ENCODE results near the gene ANO2. TPM values are rescaled to one million over a fixed set of nuclear protein-coding genes. Genes with fewer than 3 reads are reported as not detected.
A peak's percentile ranks its signal among the peaks of the same experiment; 100 is the strongest.

The ANO2 gene
- total and polyA plus RNA-seq, 4 experiments from 2014 or later: not detected

DNA sequence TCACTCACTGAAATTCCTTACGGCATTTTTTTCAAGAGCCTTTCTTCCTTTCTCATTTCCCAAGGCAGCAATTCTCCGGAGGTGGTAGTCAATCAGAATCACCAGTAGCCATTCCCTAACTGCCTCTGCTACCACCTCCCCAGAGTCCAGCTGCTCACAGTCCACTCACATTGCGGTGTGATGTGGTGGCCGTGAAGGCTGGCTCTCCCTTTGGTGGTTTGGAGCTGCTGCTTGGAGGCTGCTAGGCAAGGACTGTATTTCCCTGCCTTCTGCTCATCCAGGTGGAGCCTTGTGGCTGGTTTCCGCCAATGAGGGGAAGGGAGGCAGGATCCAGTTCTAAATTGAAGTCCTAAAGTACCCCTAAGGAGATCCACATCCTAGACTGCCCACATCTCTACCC is 222.0 kb downstream of the ANO2 start:
- Histone ChIP-seq H3K27ac (ENCODE audit: low read depth, low read length) (no peak overlapping the region), H3K9me3 (ENCODE audit: control insufficient read depth in 1 of 2, low read length in 2 of 2) (no peaks in the 10 kb centered on the region), H3K36me3 (ENCODE audit: insufficient read depth, low read length) (no peaks in the 10 kb centered on the region), H3K27me3 (ENCODE audit: insufficient read depth, low read length) (no peaks in the 10 kb centered on the region), H3K4me1 (ENCODE audit: insufficient read depth, low read length) (no peaks in the 10 kb centered on the region), H3K4me3 (ENCODE audit: low read length in 2 of 2) (no peak overlapping the region)
- H3K9me3 Mint-ChIP-seq: peaks cover 0 to 5% (median 0%) of the 10 kb centered on the region in 8 donors
- POLR2A ChIA-PET (ENCODE audit: partially characterized antibody): no interaction called here
- CTCF ChIA-PET (ENCODE audit: partially characterized antibody): interaction anchor here (0.7 kb wide), 1 partner anchor 13 kb away, joined by 3 read pairs; no protein-coding TSS in a partner anchor
- H3K27ac Mint-ChIP-seq: no peak overlapping the region
- no peak overlapping the region for H3K4me3 Mint-ChIP-seq
- intact Hi-C loops (cut with micrococcal nuclease): no loop called here
- H3K4me1 Mint-ChIP-seq: no peaks in the 10 kb centered on the region
- DNase-seq: no peak
- H3K27me3 Mint-ChIP-seq: peaks cover 10 to 16% of the 10 kb centered on the region in 2 donors
- no peaks in the 10 kb centered on the region for H3K36me3 Mint-ChIP-seq

DNA sequence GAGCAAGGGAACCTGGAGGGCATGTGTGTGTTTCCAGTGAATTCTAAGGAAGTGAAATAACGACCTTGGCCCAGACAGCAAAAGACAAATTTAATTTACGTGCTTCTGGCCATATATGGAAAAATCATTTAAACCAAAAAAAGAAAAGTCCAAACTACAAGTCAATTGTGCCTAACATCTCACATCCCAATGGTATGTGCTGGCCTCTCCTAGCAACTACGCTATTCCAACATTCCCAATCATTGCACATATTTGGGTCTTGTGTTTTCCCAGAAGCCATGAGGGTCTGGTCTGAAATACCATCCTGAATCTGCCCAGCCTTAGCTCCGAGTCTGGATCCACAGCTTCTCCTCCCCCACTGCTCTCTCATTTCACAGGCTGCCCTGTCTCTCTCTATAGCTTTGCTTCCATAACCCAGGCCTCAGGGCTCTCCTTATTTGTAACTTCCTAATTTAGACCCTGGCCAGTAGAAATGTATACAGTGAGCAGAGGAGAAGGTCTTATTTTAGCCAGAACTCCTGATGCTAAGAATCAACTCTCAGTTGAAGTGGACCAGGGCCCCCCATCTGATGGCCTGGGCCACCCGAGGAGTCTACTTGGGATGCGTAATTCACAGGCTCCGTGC is 224.6 kb downstream of the ANO2 start:
- CTCF ChIA-PET (ENCODE audit: partially characterized antibody): interaction anchor here (0.6 kb wide), 1 partner anchor 697 kb away, joined by 3 read pairs; no protein-coding TSS in a partner anchor
- Mint-ChIP-seq H3K36me3 (no peaks in the 10 kb centered on the region), H3K4me3 (no peak overlapping the region), H3K27ac (no peak overlapping the region), H3K9me3 (peaks cover 0 to 5% (median 0%) of the 10 kb centered on the region in 8 donors), H3K4me1 (no peaks in the 10 kb centered on the region), H3K27me3 (peaks cover 9 to 10% of the 10 kb centered on the region in 2 donors)
- Histone ChIP-seq H3K4me1 (ENCODE audit: insufficient read depth, low read length) (no peaks in the 10 kb centered on the region), H3K4me3 (ENCODE audit: low read length in 2 of 2) (no peak overlapping the region), H3K36me3 (ENCODE audit: insufficient read depth, low read length) (no peaks in the 10 kb centered on the region), H3K27ac (ENCODE audit: low read depth, low read length) (no peak overlapping the region), H3K27me3 (ENCODE audit: insufficient read depth, low read length) (no peaks in the 10 kb centered on the region), H3K9me3 (ENCODE audit: control insufficient read depth in 1 of 2, low read length in 2 of 2) (no peaks in the 10 kb centered on the region)
- DNase-seq: no peak
- POLR2A ChIA-PET (ENCODE audit: partially characterized antibody): no interaction called here
- intact Hi-C loops (cut with micrococcal nuclease): no loop called here

DNA sequence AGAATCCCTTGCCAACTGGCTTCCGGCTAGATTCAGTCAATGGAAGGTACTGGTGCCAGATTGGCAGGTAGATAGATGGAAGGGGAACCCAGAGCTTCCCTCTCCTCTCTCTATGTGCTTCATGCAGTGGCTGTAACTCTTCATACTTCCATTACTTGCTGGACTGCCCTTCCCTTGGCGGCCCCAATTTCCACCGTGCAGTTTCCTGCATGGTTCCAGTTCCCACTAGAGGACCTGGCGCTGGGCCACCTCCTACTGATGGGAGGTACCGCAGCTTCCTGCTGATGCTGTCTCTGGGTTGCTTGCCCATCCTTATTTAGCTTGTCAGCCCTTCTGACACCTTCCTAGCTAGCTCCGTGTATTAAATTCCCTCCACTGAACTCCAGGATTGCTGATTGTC is 226.4 kb downstream of the ANO2 start:
- DNase-seq: no peak
- intact Hi-C loops (cut with micrococcal nuclease): no loop called here
- no peak overlapping the region for H3K4me3 ChIP-seq (ENCODE audit: low read length in 2 of 2)
- no peak overlapping the region for H3K27ac ChIP-seq (ENCODE audit: low read depth, low read length)
- H3K27me3 ChIP-seq (ENCODE audit: insufficient read depth, low read length): no peaks in the 10 kb centered on the region
- CTCF ChIA-PET (ENCODE audit: partially characterized antibody): no interaction called here
- H3K9me3 Mint-ChIP-seq: peaks cover 0 to 3% (median 0%) of the 10 kb centered on the region in 8 donors
- H3K27me3 Mint-ChIP-seq: peaks cover 9 to 11% of the 10 kb centered on the region in 2 donors
- POLR2A ChIA-PET (ENCODE audit: partially characterized antibody): no interaction called here
- H3K4me1 ChIP-seq (ENCODE audit: insufficient read depth, low read length): no peaks in the 10 kb centered on the region
- H3K36me3 Mint-ChIP-seq: no peaks in the 10 kb centered on the region
- H3K4me3 Mint-ChIP-seq: no peak overlapping the region
- no peaks in the 10 kb centered on the region for H3K36me3 ChIP-seq (ENCODE audit: insufficient read depth, low read length)
- H3K9me3 ChIP-seq (ENCODE audit: control insufficient read depth in 1 of 2, low read length in 2 of 2): no peaks in the 10 kb centered on the region
- no peaks in the 10 kb centered on the region for H3K4me1 Mint-ChIP-seq
- H3K27ac Mint-ChIP-seq: no peak overlapping the region

DNA sequence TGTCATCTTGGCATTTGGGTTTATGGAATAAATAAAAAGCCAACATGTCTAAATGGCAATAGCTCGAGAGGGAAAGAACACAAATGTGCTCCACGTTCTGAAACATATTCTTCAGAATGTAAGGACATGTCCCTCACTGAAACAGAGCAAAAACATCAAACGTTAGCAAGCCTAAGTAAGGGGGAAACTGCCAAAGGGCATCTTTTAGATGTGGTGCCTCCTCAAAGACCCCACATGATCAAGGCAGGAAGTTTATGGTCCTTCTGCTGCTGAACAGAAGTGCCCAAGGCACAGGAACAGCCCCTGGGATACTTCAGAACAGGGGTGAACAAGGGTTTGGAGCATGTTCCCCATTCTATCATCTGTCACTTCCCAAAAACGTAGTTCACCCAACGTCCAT is 227.0 kb downstream of the ANO2 start:
- Histone ChIP-seq H3K4me3 (ENCODE audit: low read length in 2 of 2) (no peak overlapping the region), H3K9me3 (ENCODE audit: control insufficient read depth in 1 of 2, low read length in 2 of 2) (no peaks in the 10 kb centered on the region), H3K4me1 (ENCODE audit: insufficient read depth, low read length) (no peaks in the 10 kb centered on the region), H3K27me3 (ENCODE audit: insufficient read depth, low read length) (no peaks in the 10 kb centered on the region), H3K36me3 (ENCODE audit: insufficient read depth, low read length) (no peaks in the 10 kb centered on the region), H3K27ac (ENCODE audit: low read depth, low read length) (no peak overlapping the region)
- no peaks in the 10 kb centered on the region for H3K4me1 Mint-ChIP-seq
- peaks cover 9 to 11% of the 10 kb centered on the region in 2 donors for H3K27me3 Mint-ChIP-seq
- no peak overlapping the region for H3K27ac Mint-ChIP-seq
- DNase-seq: no peak
- no peaks in the 10 kb centered on the region for H3K36me3 Mint-ChIP-seq
- peaks cover 0 to 3% (median 0%) of the 10 kb centered on the region in 8 donors for H3K9me3 Mint-ChIP-seq
- ChIA-PET CTCF (ENCODE audit: partially characterized antibody) (no interaction called here), POLR2A (ENCODE audit: partially characterized antibody) (no interaction called here)
- intact Hi-C loops (cut with micrococcal nuclease): no loop called here
- H3K4me3 Mint-ChIP-seq: no peak overlapping the region

DNA sequence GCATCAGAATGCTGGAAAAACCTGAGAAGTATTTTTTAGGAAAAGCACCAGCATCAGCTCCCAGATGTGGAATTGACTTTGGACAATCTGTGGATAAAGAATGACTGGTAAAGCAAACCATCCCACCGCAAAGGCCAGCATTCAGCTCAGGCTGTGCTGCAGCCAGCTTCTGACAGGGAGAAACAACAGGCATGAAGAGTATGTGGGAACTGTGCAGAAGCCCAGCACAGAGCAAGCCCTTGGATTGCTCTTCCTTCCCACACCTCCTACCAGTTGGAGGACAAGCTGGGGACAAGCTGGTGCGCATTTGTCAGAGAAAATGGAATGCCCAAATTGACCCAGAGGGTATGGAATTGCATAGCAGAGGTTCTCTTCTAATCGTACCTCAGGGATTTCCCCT is 228.1 kb downstream of the ANO2 start:
- Histone ChIP-seq H3K27me3 (ENCODE audit: insufficient read depth, low read length) (no peaks in the 10 kb centered on the region), H3K4me1 (ENCODE audit: insufficient read depth, low read length) (no peaks in the 10 kb centered on the region), H3K36me3 (ENCODE audit: insufficient read depth, low read length) (no peaks in the 10 kb centered on the region), H3K27ac (ENCODE audit: low read depth, low read length) (no peak overlapping the region), H3K4me3 (ENCODE audit: low read length in 2 of 2) (no peak overlapping the region), H3K9me3 (ENCODE audit: control insufficient read depth in 1 of 2, low read length in 2 of 2) (no peaks in the 10 kb centered on the region)
- intact Hi-C loops (cut with micrococcal nuclease): no loop called here
- H3K9me3 Mint-ChIP-seq: peaks cover 0 to 3% (median 0%) of the 10 kb centered on the region in 8 donors
- H3K27me3 Mint-ChIP-seq: peaks cover 5 to 7% of the 10 kb centered on the region in 2 donors
- H3K27ac Mint-ChIP-seq: no peak overlapping the region
- CTCF ChIA-PET (ENCODE audit: partially characterized antibody): no interaction called here
- no peaks in the 10 kb centered on the region for H3K36me3 Mint-ChIP-seq
- no peaks in the 10 kb centered on the region for H3K4me1 Mint-ChIP-seq
- POLR2A ChIA-PET (ENCODE audit: partially characterized antibody): no interaction called here
- DNase-seq: no peak
- H3K4me3 Mint-ChIP-seq: no peak overlapping the region

DNA sequence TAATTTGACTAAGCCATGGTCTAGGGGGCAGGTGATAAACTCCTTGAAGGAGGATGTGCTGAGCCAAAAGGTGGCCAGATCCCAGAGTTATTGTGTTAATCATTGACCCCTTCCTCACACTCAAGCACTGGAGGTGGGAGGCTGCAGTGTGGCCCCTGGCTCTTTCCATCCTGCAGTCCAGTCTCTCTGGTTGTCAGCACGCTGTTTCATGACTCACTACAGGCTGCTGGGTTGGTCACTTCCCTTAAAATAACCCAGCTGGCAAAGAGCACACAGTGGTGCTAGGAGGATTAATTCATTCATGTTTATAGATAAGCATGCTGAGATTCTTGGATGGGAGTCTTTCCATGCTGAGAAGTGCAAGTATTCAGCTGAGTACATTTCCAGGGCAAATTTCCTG is 228.9 kb downstream of the ANO2 start:
- ChIA-PET CTCF (ENCODE audit: partially characterized antibody) (no interaction called here), POLR2A (ENCODE audit: partially characterized antibody) (no interaction called here)
- H3K27me3 ChIP-seq (ENCODE audit: insufficient read depth, low read length): no peaks in the 10 kb centered on the region

DNA sequence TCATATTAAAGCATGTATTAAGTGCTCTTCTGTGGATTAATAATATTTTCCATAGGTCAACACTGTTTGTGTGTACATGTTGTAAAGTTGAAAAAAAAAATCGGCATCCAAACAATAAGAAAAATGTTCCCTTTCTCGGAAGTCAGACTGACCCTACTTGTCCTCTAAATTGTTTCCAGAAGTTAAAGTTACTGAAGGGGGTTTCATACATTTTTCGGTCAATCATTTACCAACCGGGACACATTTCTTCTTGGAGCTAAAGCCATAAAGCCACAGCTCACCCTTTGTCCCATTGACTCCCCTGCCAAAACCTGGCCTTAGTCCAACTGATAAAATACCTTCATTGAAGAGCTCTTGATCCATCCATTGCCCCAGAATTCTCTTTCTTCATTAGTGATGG is 230.0 kb downstream of the ANO2 start:
- POLR2A ChIA-PET (ENCODE audit: partially characterized antibody): no interaction called here
- intact Hi-C loops (cut with micrococcal nuclease): no loop called here
- Histone ChIP-seq H3K27me3 (ENCODE audit: insufficient read depth, low read length) (no peaks in the 10 kb centered on the region), H3K36me3 (ENCODE audit: insufficient read depth, low read length) (no peaks in the 10 kb centered on the region), H3K4me1 (ENCODE audit: insufficient read depth, low read length) (no peaks in the 10 kb centered on the region), H3K27ac (ENCODE audit: low read depth, low read length) (no peak overlapping the region), H3K4me3 (ENCODE audit: low read length in 2 of 2) (no peak overlapping the region), H3K9me3 (ENCODE audit: control insufficient read depth in 1 of 2, low read length in 2 of 2) (no peaks in the 10 kb centered on the region)
- CTCF ChIA-PET (ENCODE audit: partially characterized antibody): no interaction called here
- Mint-ChIP-seq H3K9me3 (no peaks in the 10 kb centered on the region), H3K4me3 (no peak overlapping the region), H3K36me3 (no peaks in the 10 kb centered on the region), H3K4me1 (no peaks in the 10 kb centered on the region), H3K27me3 (peaks cover 2 to 7% of the 10 kb centered on the region in 2 donors), H3K27ac (no peak overlapping the region)
- no peak for DNase-seq

More for the DNA sequence above, 228.9 kb downstream of the ANO2 start:
- Histone ChIP-seq H3K4me1 (ENCODE audit: insufficient read depth, low read length) (no peaks in the 10 kb centered on the region), H3K27ac (ENCODE audit: low read depth, low read length) (no peak overlapping the region), H3K36me3 (ENCODE audit: insufficient read depth, low read length) (no peaks in the 10 kb centered on the region), H3K4me3 (ENCODE audit: low read length in 2 of 2) (no peak overlapping the region), H3K9me3 (ENCODE audit: control insufficient read depth in 1 of 2, low read length in 2 of 2) (no peaks in the 10 kb centered on the region)
- H3K27me3 Mint-ChIP-seq: peaks cover 6 to 7% of the 10 kb centered on the region in 2 donors
- no peak for DNase-seq
- peaks cover 0 to 3% (median 0%) of the 10 kb centered on the region in 8 donors for H3K9me3 Mint-ChIP-seq
- H3K27ac Mint-ChIP-seq: peak overlapping the region in 1 of 7 donors; percentile 55
- H3K4me3 Mint-ChIP-seq: no peak overlapping the region
- intact Hi-C loops (cut with micrococcal nuclease): no loop called here
- H3K36me3 Mint-ChIP-seq: no peaks in the 10 kb centered on the region
- no peaks in the 10 kb centered on the region for H3K4me1 Mint-ChIP-seq

All from CD4-positive, alpha-beta memory T cell (primary cell).